T-helper 22 cell (primary cell): ENCODE measurements around the gene IPO8.
"Not testable (repeated sequence)": the region's sequence is repeated elsewhere in the genome, so short reads cannot be mapped to it uniquely, and the experiment has no call there.

ENCODE experiments used
- DNase-seq: peaks from one replicate; pipeline ENCODE4 v3.0.0-alpha.2; 2020; ENCODE audit warnings: low read depth

Gene IPO8

DNA sequence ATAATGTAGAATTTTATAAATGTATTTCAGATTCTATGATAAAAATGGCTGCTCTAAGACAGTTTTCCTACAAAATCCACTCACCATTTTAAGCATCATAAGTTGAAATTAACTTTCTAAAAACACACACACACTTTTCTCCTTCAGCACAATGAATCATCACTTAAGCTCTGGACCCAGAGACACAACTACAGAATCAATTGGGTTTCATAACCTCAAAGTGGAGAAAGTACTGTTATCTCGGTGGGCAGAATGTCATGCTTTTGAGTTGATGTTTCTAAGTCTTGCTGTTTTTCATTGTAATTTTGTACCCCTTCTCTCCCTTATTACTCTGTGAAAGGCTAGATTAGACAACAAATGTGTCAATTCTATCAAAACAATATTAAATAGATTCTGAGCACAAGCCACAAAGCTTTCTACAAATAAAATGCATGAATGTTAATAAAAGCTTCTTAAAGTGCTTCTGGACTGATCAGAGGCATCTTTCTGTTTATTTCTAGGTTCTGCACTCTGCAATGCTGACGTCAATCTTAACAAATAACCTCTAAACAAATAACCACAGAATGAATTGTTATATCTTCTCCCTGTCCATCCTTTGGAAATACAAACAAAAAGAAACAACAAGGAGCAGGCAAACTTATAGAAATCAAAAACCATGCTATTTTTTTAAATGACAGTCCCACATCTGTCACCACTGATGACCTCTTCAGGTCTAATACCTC, 8.2 kb downstream of the IPO8 start:
- no peak for DNase-seq

DNA sequence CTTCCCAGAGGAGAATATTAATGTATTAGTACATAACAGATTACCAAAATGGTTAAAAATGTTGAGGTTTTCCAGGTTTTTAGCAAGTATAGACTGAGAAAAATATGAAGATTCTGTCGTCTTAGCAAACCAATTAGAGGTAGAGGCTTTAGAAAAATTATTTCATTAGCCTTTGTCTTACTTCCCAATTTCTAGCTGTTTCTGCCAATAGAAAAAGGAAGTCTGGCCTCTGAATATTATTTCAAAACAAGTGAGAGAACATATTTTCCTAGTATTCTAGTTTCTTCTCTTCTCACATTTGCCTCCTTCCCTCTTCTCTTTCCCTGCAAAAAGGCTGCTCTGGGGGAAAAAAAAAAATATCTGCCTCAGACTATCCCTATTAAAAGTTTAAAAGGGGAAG, 16.4 kb downstream of the IPO8 start:
- no peak for DNase-seq

DNA sequence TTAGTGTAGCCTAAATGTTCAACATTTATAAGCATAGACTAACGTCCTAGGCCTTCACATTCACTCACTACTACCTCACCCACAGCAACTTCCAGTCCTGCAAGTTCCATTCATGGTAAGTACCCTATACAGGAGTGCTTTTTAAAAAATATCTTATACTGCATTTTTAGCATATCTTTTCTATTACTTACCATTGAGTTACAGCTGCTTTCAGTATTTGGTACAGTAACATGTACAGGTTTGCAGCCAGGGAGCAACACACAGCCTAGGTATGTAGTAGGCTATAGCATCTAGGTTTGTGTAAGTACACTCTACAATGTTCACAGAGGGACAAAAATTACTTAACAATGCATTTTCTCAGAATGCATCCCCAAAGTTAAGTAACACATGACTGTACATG, 17.4 kb downstream of the IPO8 start:
- no peak for DNase-seq

DNA sequence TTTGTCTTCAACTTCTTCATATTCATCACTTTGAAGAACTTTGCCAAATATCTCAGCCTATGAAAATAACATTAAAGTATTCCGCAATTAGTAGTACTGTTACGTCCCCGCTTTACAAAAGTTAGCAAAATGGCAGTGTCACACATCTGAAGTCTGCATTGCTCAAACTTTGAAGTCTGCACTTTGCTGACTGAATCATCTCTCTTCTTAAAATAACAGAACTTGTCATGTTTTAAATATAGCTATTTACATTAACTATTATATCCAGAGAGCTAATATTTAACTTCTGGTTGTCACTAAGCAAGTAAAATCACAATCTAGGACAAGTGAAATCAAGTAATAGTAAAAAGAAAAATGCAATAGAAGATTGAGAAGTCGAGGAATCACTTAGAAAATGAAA, 34.5 kb downstream of the IPO8 start:
- no peak for DNase-seq

DNA sequence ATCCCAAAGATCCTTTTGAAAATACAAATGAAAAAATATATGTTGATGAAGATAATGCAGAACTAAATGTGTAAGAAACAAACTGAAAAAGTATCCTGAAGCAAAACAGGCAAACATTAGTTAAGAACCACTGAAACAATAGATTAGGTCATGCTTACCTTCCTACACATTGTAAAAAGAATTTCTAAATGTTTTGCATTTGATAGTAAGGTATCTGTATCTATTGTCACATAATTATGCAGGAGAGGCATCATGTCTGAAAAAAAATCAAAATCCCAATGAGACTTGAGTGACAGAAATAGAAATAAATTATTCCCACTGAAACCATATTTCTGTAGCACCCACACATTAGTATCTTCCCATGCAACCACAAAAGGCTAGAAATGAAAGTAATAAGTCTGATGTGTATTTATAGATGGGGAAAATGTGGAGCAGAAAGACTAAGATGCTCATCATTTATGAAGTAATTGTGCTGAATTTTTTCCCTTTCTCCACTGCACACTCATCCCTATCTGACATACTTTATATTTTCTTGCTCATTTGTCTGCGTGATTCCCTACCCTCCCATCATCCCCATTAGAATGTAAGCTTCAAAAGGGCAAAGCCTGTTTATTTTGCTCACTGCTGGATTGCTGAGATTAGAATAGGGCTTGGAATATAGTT, 43.5 kb downstream of the IPO8 start:
- DNase-seq = no peak

DNA sequence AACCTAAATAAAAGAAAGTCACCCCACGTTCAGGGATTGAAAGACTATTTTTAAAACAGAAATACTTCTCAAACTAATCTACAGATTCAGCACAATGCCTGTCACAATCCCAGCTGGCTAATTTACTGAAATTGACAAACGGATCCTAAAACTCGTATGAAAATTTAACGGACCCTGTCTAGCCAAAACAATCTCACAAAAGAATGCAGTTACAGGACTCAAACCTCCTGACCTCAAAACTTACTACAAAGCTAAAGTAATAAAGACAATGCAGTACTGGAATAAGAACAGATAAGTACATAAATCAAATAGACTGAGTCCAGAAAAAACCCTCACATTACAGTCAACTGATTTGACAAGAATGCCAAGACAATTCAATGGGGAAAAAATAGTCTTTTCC, 48.8 kb downstream of the IPO8 start:
- DNase-seq = no peak

DNA sequence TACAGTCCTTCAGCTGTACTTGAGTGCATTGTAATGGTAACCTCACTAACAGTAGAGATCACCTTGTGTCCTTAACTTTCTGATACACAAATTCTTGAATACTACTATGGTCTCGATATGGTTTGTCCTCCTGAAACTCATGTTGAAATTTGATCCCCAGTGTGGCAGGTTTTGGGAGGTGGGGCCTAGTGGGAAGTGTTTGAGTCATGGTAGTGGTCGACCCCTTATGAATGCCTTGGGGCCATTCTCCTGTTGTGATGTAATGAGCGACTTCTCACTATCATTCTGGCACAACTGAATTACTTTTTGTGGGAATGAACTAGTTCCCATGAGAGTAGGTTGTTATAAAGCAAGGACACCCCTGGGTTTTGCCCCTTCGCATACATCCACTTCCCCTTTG, 52.3 kb downstream of the IPO8 start:
- no peak for DNase-seq

DNA sequence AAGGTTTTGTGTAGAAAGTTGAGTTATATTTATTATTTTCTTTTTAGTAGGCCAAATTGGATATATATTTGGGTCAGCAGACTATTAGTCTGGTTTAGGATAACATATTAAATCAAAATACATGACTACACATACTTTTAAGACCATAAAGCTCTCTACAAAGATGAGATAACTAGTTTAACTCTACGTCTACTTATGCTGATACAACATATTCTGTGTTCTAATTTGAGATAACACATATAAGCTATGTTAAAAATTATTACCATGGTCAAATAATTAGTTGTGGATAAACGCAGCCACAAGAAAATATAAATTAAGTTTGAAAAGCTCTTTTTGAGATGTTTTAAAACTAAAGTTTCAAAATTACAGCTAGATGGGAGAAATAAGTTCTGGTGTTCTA, 55.3 kb downstream of the IPO8 start:
- no peak for DNase-seq

DNA sequence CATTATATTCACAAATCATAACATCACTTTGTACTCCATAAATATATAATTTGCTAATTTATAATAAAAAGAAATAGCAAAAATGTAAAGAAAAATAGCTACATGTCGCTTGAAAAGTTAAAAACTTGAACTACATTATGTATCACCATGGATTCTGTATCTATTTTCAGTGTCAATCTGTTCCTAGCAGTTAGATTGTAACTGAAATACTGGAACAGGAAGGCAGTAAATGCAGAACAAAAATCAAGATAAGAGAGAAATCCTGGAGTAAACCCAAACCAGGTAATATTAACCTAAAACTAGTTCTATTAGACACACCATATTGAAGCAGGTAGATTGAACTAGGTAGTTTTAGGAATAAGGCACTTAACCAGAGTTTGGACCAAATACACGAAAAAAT, 60.3 kb downstream of the IPO8 start:
- DNase-seq = no peak

DNA sequence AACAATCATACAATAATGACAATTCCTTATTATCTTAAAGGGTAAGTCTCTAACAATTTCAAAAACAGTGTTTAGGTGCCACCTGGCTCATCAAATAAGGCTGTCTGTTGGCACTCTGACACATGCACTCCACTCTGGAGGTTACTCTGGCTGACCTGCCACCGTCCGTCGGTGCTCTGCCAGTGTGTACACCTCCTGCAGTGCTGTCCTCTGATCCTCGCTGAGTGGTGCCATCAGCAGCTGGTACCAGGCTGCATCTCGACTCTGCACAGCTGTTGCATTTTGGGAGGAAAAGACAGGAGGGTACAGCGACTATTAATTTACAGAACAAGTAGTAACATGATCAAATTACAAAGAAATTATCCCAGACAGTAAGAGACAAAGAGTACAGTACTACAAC, 63.9 kb downstream of the IPO8 start:
- DNase-seq = no peak

DNA sequence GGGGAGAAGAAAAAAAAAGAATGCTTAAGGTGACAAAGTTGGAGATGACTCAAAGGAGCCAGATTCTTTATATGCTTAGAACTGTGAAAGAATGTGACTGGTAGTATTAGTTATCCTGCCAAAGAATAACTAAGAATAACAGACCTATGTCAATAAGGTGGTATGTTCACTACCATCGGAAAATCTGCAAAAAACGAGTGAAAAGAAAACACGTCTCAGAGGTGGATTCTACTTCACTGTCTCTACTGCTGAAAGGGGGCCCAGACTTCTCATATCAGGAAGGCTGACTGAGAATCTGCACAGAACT, 64.7 kb downstream of the IPO8 start:
- DNase-seq = no peak

DNA sequence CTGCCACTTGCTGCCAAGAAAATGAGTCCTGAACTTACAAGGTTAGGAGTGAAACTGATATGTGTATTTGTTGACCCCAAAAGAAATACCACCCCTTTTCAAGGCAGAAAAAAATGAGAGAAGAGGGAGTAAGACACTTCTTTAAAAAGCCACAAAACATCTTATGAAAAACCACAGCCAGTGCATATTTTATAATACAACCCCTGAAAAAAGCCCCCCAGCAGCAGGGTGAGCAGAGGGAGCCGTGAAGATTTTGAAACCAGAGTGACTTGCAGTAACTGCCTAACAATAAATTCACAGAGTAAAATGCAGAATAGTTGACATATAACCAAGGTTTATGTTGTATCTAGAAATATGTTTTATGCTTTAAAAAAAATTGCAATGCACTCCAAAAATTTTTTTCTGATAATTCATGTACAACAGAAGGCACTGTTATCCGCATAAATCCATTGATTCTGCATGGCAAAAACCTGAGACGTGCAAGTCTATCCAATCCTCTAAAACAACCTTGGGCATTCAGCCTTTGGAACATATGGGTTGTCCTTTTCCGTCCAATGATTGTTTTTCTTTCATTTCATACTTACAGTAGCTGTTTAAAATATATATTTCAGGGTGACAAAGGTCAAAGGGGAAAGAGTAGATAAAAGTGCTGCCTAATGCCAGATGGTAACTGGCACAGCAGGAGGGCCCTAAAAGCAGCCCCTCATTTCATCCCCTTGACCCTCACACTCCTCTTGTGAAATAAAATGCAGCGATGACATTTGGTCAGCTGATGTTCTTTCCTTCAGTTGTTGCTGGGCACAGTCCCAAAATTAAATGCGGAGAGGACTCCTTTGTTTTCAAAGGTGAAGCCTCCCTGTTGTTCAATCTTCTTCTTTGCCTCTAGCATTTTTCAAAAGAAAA, 65.3 kb downstream of the IPO8 start:
- no peak for DNase-seq

DNA sequence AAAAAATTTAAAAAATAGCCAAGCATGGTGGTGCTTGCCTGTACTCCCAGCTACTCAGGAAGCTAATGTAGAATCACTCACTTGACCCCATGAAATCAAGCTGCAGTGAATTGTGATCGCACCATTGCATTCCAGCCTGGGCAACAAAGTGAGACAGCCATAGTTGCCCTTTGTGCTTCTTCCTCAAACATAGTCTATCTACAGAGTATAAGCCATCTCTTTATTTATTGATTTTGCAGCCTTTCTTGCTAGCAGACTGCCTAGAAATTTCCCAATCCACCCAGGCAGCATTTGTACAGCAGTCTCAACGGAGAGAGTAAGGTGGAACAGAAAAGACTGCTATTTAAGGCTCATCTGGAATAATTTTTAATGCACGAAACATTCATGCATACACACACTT, 68.8 kb downstream of the IPO8 start:
- DNase-seq = no peak

DNA sequence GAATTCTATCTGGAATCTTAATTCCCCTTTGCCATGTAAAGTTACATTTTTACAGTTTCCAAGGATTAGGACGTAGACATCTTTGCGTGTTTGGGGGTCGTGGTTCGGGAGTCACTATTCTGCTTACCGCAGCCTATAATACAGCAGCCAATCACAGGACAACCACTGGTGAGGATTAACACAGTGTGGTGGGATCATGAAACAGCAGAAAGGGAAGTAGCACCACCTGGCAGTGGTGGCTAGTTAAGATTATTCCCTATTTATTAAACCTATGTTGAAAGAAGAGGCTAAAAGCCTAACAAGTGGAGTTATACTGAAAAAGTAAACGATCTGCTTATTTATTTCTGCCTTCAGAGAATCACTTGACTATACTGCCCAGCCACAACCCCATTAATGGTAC, 71.7 kb downstream of the IPO8 start:
- DNase-seq = no peak

DNA sequence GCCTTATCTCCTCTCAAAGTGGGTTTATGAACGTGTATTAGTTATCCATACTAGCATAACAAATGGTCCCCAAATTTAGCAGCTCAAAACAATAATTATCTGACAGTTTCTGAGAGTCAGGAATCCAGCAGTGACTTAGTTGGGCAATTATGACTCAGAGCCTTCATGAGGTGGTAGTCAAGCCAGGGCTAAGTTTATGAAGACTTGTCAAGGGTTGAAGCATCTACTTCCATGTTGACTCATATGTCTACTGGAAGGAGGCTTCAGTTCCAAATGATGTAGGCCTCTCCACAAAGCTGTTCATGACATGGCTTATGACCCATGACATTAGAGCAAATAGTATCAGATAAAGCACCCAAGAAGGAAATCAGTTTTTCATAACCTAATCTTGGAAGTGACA, 73.2 kb downstream of the IPO8 start:
- no peak for DNase-seq

DNA sequence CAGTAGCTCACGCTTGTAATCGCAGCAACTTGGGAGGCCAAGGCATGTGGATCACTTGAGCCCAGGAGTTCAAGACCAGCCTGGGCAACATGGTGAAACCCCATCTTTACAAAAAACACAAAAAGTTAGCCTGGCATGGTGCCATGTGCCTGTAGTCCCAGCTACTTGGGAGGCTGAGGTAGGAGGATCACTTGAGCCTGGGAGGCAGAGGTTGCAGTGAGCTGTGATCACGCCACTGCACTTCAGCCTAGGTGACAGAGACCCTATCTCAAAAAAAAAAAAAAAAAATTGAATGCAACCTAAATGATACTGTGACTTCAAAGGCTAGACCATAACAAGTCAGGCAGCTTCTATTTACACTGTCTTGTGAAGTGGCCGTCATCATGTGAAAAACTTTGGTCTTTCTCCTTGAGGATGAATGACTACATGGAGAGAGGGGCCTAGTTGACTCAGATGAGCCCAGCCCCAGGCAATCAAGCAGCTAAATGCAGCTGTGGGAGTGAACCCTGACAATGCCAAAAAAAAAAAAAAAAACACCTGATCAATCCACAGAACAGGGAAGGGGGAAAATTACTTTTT, 73.9 kb downstream of the IPO8 start:
- not testable (repeated sequence) for DNase-seq

DNA sequence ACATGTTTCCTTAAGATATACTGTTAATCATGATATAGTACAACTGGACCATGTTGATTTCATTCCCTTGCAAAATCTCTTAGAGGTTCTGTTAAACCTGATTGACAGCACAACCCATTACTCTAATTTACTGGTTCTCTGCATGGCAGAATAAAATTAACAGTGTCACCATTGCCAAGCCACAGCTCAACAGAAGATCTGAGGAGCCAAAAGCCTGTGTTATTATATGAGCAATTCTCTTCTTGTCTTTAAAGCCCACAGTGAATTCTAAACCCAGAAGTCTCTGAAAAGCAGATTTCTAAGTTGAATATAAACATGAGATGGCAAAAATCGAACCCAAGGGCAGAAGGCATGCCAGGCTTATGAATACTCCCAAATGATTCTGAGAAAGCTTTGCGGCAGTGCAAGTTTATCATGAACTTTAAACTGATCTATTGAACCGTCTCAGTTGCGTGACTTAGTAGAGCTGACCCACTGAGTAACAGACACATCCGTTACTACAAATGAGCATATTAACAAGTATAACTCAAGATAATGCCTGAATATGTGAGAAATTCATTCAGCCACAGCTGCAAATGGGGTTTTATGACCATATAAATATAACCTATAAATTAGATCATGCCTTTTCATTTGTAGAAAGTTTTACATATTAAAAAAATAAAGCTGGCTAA, 78.2 kb downstream of the IPO8 start:
- DNase-seq = no peak

DNA sequence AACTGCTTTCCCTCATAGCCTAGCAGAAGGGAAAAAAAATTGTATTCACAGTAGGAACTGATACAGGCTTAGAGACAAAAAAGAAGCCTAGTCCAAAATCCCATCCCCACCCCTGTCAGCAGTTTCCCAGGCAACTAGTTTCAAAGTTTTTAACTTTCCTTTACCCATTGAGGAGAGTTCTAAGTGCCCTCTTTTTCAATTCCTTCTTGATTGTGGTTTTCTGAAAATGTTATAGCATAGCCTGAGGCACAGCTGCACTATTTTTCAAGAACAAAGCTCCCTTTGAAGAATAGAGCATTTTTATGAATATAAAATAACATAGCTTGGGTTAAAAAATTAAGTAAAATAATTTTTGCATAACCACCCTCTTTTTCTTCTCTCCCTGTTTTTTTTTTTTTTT, 81.6 kb downstream of the IPO8 start:
- DNase-seq = no peak

DNA sequence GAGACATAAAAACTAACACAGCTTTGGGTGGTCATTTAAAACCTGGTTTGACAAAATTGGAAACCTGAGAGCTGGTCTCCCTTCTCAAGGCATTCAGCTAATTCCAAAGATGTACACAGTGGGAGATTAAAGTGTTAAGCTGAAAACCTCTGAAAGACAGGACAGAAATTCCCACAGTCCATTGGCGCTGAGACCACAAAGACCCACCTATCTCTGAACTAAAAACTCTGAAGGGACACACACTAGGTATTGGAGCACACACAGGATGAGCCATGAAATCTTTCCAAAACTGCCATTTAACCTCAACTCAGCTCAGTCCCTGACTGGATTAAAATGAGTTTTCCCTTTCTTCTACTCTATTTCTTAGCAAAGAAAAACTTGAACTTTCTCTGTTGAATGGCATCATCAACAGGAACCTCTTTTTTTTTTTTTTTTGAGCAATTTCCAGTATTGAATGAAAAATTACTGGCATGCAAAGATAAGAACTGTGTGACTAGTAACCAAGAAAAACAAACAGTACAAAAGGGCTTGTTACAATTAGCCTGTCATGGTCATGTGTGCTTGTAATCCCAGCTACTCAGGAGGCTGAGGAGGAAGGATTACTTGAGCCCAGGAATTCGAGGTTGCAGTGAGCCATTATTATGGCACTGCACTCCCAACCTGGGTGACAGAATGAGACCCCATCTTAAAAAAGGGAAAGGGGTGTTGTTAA, 82.4 kb downstream of the IPO8 start:
- no peak for DNase-seq

DNA sequence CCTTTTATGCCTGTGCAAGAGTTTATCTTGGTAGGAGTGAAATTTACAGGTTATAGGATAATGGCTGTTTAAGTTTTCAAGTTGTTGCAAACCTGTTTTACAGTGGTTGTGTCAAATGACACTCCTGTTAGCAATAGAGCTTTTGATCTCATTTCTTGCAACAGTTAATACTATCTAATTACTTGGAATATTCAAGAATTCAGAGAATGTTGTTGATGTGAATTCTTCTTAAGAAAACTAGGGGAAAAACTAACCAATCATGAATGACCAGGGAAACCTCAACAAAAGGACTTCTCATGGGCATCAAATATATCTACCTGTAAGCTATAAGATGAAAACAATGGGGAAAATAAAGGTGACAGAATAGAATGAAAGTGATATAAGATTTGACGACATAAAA, 85.0 kb downstream of the IPO8 start:
- no peak for DNase-seq

DNA sequence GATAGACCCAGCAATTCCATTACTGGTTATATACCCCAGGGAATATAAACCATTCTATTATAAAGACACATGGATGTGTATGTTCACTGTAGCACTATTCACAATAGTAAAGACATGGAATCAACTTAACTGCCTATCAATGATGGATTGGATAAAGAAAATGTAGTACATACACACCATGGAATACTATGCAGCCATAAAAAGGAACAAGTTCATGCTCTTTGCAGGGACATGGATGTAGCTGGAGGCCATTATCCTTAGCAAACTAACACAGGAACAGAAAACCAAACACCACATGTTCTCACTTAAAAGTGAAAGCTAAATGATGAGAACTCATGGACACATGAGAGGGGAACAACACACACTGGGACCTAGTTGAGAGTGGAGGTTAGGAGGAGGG, 85.8 kb downstream of the IPO8 start:
- DNase-seq = not testable (repeated sequence)

DNA sequence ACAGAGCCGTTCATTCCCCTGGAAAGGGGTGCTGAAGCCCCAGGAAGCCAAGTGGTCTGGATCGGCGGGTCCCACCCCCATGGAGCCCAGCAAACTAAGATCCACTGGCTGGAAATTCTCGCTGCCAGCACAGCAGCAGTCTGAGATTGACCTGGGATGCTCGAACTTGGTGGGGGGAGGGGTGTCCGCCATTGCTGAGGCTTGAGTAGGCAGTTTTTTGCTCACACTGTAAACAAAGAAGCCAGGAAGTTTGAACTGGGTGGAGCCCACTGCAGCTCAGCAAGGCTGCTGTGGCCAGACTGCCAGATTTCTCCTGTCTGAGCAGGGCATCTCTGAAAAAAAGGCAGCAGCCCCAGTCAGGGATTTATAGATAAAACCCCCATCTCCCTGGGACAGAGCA, 91.4 kb downstream of the IPO8 start:
- not testable (repeated sequence) for DNase-seq
